HEK293 (cell line): ENCODE results near the gene HOXB8.

ENCODE experiments used
- BCL11A ChIP-seq: fragments of 450-650 bp; formaldehyde crosslinking; IDR thresholded peaks from 2 replicates; pipeline ENCODE4 v1.5.1; 2016; ENCODE audit warnings: low read depth, missing biosample characterization, missing genetic modification characterization
- KLF8 ChIP-seq: fragments of 450-650 bp; formaldehyde crosslinking; IDR thresholded peaks from 2 replicates; pipeline ENCODE4 v1.5.1; 2016; ENCODE audit warnings: missing biosample characterization, missing genetic modification characterization
- KLF9 ChIP-seq: fragments of 450-650 bp; formaldehyde crosslinking; IDR thresholded peaks from 2 replicates; pipeline ENCODE4 v1.5.1; 2016; ENCODE audit warnings: missing biosample characterization, missing genetic modification characterization, low read depth
- MZF1 ChIP-seq: fragments of 450-650 bp; formaldehyde crosslinking; IDR thresholded peaks from 2 replicates; pipeline ENCODE4 v1.5.1; 2017; ENCODE audit warnings: missing biosample characterization, missing genetic modification characterization, borderline replicate concordance
- OVOL3 ChIP-seq: fragments of 450-650 bp; formaldehyde crosslinking; IDR thresholded peaks from 2 replicates; pipeline ENCODE4 v1.5.1; 2016; ENCODE audit warnings: missing biosample characterization, missing genetic modification characterization
- REPIN1 ChIP-seq: fragments of 450-650 bp; formaldehyde crosslinking; IDR thresholded peaks from 2 replicates; pipeline ENCODE4 v1.5.1; 2017; ENCODE audit warnings: missing biosample characterization, missing genetic modification characterization, low read depth
- SCRT2 ChIP-seq: fragments of 450-650 bp; formaldehyde crosslinking; IDR thresholded peaks from 2 replicates; pipeline ENCODE4 v1.5.1; 2016; ENCODE audit warnings: missing biosample characterization, missing genetic modification characterization
- TRIM28 ChIP-seq: IDR thresholded peaks from 2 replicates; pipeline ENCODE4 v1.6.1; 2011; ENCODE audit warnings: low read length, control low read depth, borderline replicate concordance
- ZFP69B ChIP-seq: fragments of 450-650 bp; formaldehyde crosslinking; IDR thresholded peaks from 2 replicates; pipeline ENCODE4 v1.5.1; 2016; ENCODE audit warnings: missing biosample characterization, missing genetic modification characterization
- ZNF138 ChIP-seq: fragments of 450-650 bp; formaldehyde crosslinking; IDR thresholded peaks from 2 replicates; pipeline ENCODE4 v1.5.1; 2016; ENCODE audit warnings: missing biosample characterization, missing genetic modification characterization, borderline replicate concordance
- ZNF146 ChIP-seq: fragments of 450-650 bp; formaldehyde crosslinking; IDR thresholded peaks from 2 replicates; pipeline ENCODE4 v1.5.1; 2016; ENCODE audit warnings: missing biosample characterization, missing genetic modification characterization
- ZNF174 ChIP-seq: fragments of 450-650 bp; formaldehyde crosslinking; IDR thresholded peaks from 2 replicates; pipeline ENCODE4 v1.5.0; 2017; ENCODE audit warnings: missing biosample characterization, mild to moderate bottlenecking, missing genetic modification characterization
- ZNF19 ChIP-seq: fragments of 450-650 bp; formaldehyde crosslinking; IDR thresholded peaks from 2 replicates; pipeline ENCODE4; 2016; ENCODE audit warnings: missing biosample characterization, missing genetic modification characterization, low read depth
- ZNF248 ChIP-seq: fragments of 450-650 bp; formaldehyde crosslinking; IDR thresholded peaks from 2 replicates; pipeline ENCODE4 v1.5.1; 2017; ENCODE audit warnings: missing biosample characterization, missing genetic modification characterization
- ZNF335 ChIP-seq: fragments of 450-650 bp; formaldehyde crosslinking; conservative IDR thresholded peaks from 2 replicates; pipeline ENCODE4 v1.5.1; 2016; ENCODE audit warnings: missing biosample characterization, missing genetic modification characterization
- ZNF354C ChIP-seq: fragments of 450-650 bp; formaldehyde crosslinking; IDR thresholded peaks from 2 replicates; pipeline ENCODE4 v1.5.1; 2016; ENCODE audit warnings: missing biosample characterization, missing genetic modification characterization, low read depth, borderline replicate concordance
- ZNF366 ChIP-seq: fragments of 450-650 bp; formaldehyde crosslinking; conservative IDR thresholded peaks from 2 replicates; pipeline ENCODE4 v1.5.1; 2016; ENCODE audit warnings: missing biosample characterization, missing genetic modification characterization
- ZNF404 ChIP-seq: fragments of 450-650 bp; formaldehyde crosslinking; IDR thresholded peaks from 2 replicates; pipeline ENCODE4 v1.5.1; 2017; ENCODE audit warnings: missing biosample characterization, missing genetic modification characterization
- ZNF433 ChIP-seq: fragments of 450-650 bp; formaldehyde crosslinking; IDR thresholded peaks from 2 replicates; pipeline ENCODE4 v1.5.1; 2016; ENCODE audit warnings: missing biosample characterization, missing genetic modification characterization, low read depth
- ZNF48 ChIP-seq: fragments of 450-650 bp; formaldehyde crosslinking; IDR thresholded peaks from 2 replicates; pipeline ENCODE4 v1.5.1; 2016; ENCODE audit warnings: missing biosample characterization, missing genetic modification characterization
- ZNF529 ChIP-seq: fragments of 450-650 bp; formaldehyde crosslinking; IDR thresholded peaks from 2 replicates; pipeline ENCODE4 v1.5.1; 2017; ENCODE audit warnings: missing genetic modification characterization, missing biosample characterization; ENCODE audit not compliant: insufficient replicate concordance
- ZNF596 ChIP-seq: fragments of 450-650 bp; IDR thresholded peaks from 2 replicates; pipeline ENCODE4 v1.5.0; 2018; ENCODE audit warnings: missing biosample characterization, mild to moderate bottlenecking, missing genetic modification characterization, moderate library complexity
- ZNF626 ChIP-seq: fragments of 450-650 bp; sonication (Bioruptor Pico); formaldehyde crosslinking; IDR thresholded peaks from 2 replicates; pipeline ENCODE4 v1.5.1; 2018; ENCODE audit warnings: missing biosample characterization, missing genetic modification characterization, inconsistent platforms
- ZNF654 ChIP-seq: fragments of 450-650 bp; formaldehyde crosslinking; IDR thresholded peaks from 2 replicates; pipeline ENCODE4 v1.5.1; 2016; ENCODE audit warnings: low read depth, missing biosample characterization, missing genetic modification characterization
- ZNF76 ChIP-seq: fragments of 450-650 bp; formaldehyde crosslinking; IDR thresholded peaks from 2 replicates; pipeline ENCODE4; 2016; ENCODE audit warnings: low read depth, missing biosample characterization, missing genetic modification characterization, borderline replicate concordance
- ZNF768 ChIP-seq: fragments of 450-650 bp; formaldehyde crosslinking; IDR thresholded peaks from 2 replicates; pipeline ENCODE4 v1.5.1; 2018; ENCODE audit warnings: missing biosample characterization, mild to moderate bottlenecking, missing genetic modification characterization
- ZNF785 ChIP-seq: fragments of 450-650 bp; formaldehyde crosslinking; IDR thresholded peaks from 2 replicates; pipeline ENCODE4 v1.5.1; 2016; ENCODE audit warnings: missing biosample characterization, missing genetic modification characterization
- TF ChIP-seq, protein P1 (sequence below): fragments of 450-650 bp; formaldehyde crosslinking; IDR thresholded peaks from 2 replicates; pipeline ENCODE4 v1.5.1; 2016; ENCODE audit warnings: missing biosample characterization, missing genetic modification characterization
- TF ChIP-seq, protein P2 (sequence below): fragments of 450-650 bp; formaldehyde crosslinking; IDR thresholded peaks from 2 replicates; pipeline ENCODE4 v1.5.1; 2016; ENCODE audit warnings: missing biosample characterization, missing genetic modification characterization
- TF ChIP-seq, protein P3 (sequence below): fragments of 450-650 bp; formaldehyde crosslinking; IDR thresholded peaks from 2 replicates; pipeline ENCODE4 v1.5.1; 2016; ENCODE audit warnings: missing biosample characterization, missing genetic modification characterization
- TF ChIP-seq, protein P4 (sequence below): fragments of 450-650 bp; formaldehyde crosslinking; IDR thresholded peaks from 2 replicates; pipeline ENCODE4 v1.5.1; 2017; ENCODE audit warnings: missing biosample characterization, missing genetic modification characterization

The HOXB8 gene

DNA sequence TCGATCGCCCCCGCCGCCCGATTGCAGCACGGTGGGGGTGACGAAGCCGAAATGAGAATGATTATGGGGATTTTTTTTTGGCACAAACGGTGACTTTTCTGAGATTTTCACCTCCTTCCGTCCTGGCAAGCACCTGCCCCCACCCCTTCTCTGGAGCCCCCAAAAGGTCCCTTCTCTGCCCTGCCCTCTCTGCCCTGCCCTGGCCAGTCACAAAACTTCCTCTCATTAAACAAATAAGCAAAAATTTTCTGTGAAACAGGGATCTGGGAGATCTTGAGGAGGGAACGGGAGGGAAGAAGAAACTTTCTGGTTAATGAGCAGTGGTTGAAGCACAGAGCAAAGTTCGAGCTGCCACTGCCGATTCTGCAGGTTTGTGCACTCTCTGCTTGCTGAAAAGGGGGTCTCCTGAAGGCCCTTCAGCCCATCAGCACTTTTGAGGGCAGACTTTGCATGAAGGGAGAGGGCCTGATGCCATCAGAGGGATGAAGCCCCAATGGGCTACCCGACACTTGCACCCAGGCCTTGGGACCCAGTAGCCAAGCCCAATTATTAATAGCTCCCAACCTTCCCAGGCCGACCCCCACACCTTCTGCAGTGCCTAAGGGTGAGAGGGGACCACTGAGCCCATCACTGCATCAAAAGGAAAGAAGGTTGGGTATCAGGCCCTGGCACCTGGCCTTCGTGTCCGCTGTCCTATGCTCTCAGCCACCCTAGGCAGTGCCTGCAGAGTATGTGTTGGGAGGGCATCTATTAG is 1.0 kb upstream of the HOXB8 start (continued):
- TF ChIP-seq, protein P1, sequence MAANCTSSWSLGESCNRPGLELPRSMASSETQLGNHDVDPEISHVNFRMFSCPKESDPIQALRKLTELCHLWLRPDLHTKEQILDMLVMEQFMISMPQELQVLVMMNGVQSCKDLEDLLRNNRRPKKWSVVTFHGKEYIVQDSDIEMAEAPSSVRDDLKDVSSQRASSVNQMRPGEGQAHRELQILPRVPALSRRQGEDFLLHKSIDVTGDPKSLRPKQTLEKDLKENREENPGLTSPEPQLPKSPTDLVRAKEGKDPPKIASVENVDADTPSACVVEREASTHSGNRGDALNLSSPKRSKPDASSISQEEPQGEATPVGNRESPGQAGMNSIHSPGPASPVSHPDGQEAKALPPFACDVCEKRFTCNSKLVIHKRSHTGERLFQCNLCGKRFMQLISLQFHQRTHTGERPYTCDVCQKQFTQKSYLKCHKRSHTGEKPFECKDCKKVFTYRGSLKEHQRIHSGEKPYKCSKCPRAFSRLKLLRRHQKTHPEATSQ (tag by site-specific recombination), result no peak
- TF ChIP-seq ZNF404 (tag by site-specific recombination) (no peak), MZF1 (tag by site-specific recombination) (peak; percentile 76), SCRT2 (tag by site-specific recombination) (no peak), ZNF248 (tag by site-specific recombination) (no peak), TRIM28 (no peak), ZNF768 (tag by site-specific recombination) (no peak), REPIN1 (no peak), ZNF138 (no peak), BCL11A (tag by site-specific recombination) (0 out of 2 replicates have a peak, but pooled peaks have one; percentile 0), ZNF19 (tag by site-specific recombination) (no peak), ZNF785 (tag by site-specific recombination) (no peak), ZNF529 (tag by site-specific recombination) (no peak), KLF9 (no peak), ZFP69B (tag by site-specific recombination) (no peak), OVOL3 (tag by site-specific recombination) (no peak), ZNF76 (tag by site-specific recombination) (no peak), ZNF596 (tag by site-specific recombination) (no peak), ZNF335 (tag by site-specific recombination) (no peak), ZNF366 (tag by site-specific recombination) (peak; percentile 18; the same call in 1 of the 2 replicates), ZNF146 (tag by site-specific recombination) (no peak), KLF8 (tag by site-specific recombination) (0 out of 2 replicates have a peak, but pooled peaks have one; percentile 24), ZNF654 (tag by site-specific recombination) (0 out of 2 replicates have a peak, but pooled peaks have one; percentile 14), ZNF48 (tag by site-specific recombination) (no peak), ZNF354C (no peak), ZNF433 (tag by site-specific recombination) (no peak), ZNF626 (tag by site-specific recombination) (no peak), ZNF174 (tag by site-specific recombination) (no peak)
- TF ChIP-seq, protein P2, sequence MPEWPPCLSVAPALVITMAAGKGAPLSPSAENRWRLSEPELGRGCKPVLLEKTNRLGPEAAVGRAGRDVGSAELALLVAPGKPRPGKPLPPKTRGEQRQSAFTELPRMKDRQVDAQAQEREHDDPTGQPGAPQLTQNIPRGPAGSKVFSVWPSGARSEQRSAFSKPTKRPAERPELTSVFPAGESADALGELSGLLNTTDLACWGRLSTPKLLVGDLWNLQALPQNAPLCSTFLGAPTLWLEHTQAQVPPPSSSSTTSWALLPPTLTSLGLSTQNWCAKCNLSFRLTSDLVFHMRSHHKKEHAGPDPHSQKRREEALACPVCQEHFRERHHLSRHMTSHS (tag by site-specific recombination), result no peak
- TF ChIP-seq, protein P3, sequence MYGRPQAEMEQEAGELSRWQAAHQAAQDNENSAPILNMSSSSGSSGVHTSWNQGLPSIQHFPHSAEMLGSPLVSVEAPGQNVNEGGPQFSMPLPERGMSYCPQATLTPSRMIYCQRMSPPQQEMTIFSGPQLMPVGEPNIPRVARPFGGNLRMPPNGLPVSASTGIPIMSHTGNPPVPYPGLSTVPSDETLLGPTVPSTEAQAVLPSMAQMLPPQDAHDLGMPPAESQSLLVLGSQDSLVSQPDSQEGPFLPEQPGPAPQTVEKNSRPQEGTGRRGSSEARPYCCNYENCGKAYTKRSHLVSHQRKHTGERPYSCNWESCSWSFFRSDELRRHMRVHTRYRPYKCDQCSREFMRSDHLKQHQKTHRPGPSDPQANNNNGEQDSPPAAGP (tag by site-specific recombination), result no peak
- TF ChIP-seq, protein P4, sequence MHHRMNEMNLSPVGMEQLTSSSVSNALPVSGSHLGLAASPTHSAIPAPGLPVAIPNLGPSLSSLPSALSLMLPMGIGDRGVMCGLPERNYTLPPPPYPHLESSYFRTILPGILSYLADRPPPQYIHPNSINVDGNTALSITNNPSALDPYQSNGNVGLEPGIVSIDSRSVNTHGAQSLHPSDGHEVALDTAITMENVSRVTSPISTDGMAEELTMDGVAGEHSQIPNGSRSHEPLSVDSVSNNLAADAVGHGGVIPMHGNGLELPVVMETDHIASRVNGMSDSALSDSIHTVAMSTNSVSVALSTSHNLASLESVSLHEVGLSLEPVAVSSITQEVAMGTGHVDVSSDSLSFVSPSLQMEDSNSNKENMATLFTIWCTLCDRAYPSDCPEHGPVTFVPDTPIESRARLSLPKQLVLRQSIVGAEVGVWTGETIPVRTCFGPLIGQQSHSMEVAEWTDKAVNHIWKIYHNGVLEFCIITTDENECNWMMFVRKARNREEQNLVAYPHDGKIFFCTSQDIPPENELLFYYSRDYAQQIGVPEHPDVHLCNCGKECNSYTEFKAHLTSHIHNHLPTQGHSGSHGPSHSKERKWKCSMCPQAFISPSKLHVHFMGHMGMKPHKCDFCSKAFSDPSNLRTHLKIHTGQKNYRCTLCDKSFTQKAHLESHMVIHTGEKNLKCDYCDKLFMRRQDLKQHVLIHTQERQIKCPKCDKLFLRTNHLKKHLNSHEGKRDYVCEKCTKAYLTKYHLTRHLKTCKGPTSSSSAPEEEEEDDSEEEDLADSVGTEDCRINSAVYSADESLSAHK, result no peak
